Measurements from ENCODE around the gene RAB34. TPM values are rescaled to one million over a fixed set of nuclear protein-coding genes. Genes with fewer than 3 reads are reported as not detected.

The RAB34 gene
- total and polyA plus RNA-seq, 9 of the 15 experiments (the other 6 are each of a cell fraction or from before 2014, with no cell fraction given) = 0.07 to 3.8 (median 0.46) TPM; not detected in 1

- TF ChIP-seq ZBTB40 (IDR thresholded peaks at IDR 0.05) (no peak), ZBTB40 (CRISPR knock-in tag; IDR thresholded peaks at IDR 0.05) (no peak), TFAP4 (CRISPR knock-in tag; IDR thresholded peaks at IDR 0.05; ENCODE audit: borderline replicate concordance) (peak; percentile 98), ARID1B (IDR thresholded peaks at IDR 0.05) (peak; percentile 81), ZNF274 (IDR thresholded peaks at IDR 0.05; ENCODE audit: borderline replicate concordance, low read depth, low read length) (peak; percentile 34; the same call in 1 of the 2 replicates), TAL1 (IDR thresholded peaks at IDR 0.05) (peak; percentile 60), RREB1 (CRISPR knock-in tag; IDR thresholded peaks at IDR 0.05) (peak; percentile 93), EP400 (IDR thresholded peaks at IDR 0.05) (peak; percentile 41; the same call in 1 of the 2 replicates), POLR2H (tag; IDR thresholded peaks at IDR 0.05; ENCODE audit: low read depth) (no peak)
Observed at GRCh38 chr17:28741358-28742349, 24.0 kb upstream of the RAB34 start (continued).
